Natural killer cell treated with Interleukin-12 subunit alpha and Interleukin-12 subunit beta and Interleukin-15 and Interleukin-18, amount 100 ng/mL, for 72 hours (primary cell): ENCODE data around the gene CCDC50. TPM values are rescaled to one million over a fixed set of nuclear protein-coding genes. Genes with fewer than 3 reads are reported as not detected.

Experiments
- ATAC-seq, 2 donors: fragments of 150-1000 bp; cut with Tn5 transposase in 1 of 2; sonication (Bioruptor Pico), chemical (Tn5 transposase) in 1 of 2; 2 replicates each; pipeline ENCODE4 v1.10.0; 2021
- DNase-seq: peaks from one replicate; pipeline ENCODE4 v3.0.0; 2022; ENCODE audit warnings: low spot score
- H3K27ac Mint-ChIP-seq, 2 donors: 1 replicate in 1 of 2; 2 replicates in 1 of 2; pipeline ENCODE4 v1.8.0; 2022; ENCODE audit warnings: mixed read lengths in 2 of 2, mild to moderate bottlenecking in 1 of 2, moderate library complexity in 1 of 2
- H3K27me3 Mint-ChIP-seq, 2 donors: 1 replicate in 1 of 2; 2 replicates in 1 of 2; pipeline ENCODE4 v1.8.0; 2022; ENCODE audit warnings: mixed read lengths in 2 of 2
- H3K36me3 Mint-ChIP-seq: one replicate; pipeline ENCODE4 v1.8.0; 2022; ENCODE audit warnings: mixed read lengths
- H3K4me1 Mint-ChIP-seq, 2 donors: 1 replicate in 1 of 2; 2 replicates in 1 of 2; pipeline ENCODE4 v1.8.0; 2022; ENCODE audit warnings: low read depth in 2 of 2, mixed read lengths in 2 of 2, mild to moderate bottlenecking in 1 of 2
- H3K4me3 Mint-ChIP-seq: one replicate; pipeline ENCODE4 v1.8.0; 2022; ENCODE audit warnings: mixed read lengths
- H3K9me3 Mint-ChIP-seq: 2 replicates; pipeline ENCODE4 v1.8.0; 2022; ENCODE audit warnings: mixed read lengths
- total RNA-seq, 2 donors: library from RNA; stranded (reverse); gene quantifications; one replicate each; pipeline ENCODE4 v1.2.3, GENCODE V29; 2022

The CCDC50 gene
- 10 to 100 TPM; 24.4 to 27.7 TPM for total RNA-seq

DNA sequence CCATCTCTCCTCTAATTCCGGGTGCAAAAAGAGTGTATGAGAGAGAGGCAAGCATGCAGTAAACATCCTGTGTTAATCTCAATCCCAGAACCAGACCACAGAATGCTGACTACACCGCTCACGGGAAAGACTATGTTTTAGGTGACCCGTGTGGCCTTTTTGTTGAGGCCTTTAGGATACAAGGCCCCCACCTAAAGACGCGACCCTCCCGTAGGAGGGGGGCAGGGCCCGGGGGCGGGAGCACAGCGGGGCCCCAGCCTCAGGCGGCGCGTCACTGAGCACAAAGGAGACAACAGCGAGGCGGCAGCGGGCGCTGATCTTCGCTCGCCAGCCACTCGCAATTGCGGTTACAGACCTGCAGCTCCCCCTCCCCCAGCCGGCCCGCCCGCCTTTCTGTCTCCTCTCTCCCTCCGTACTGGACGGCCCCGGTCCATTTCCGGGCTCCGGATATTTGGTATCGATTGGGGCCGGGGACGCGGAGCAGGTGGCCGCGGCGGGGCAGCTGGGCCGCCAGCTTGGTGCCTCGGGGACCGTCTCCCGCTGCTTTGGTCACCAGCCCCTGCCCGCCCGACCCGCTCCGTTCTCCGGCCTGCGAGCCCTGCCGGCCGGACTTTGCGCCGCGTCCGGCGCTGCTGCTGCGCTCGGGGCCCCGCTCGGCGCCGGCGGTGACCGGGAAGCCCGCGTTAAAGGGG, at the start of gene CCDC50:
Gene CCDC50 (plus strand): TSS at position 433 of the 692 bp plus-strand sequence. CDS start 281 bp downstream, outside the sequence.
- ATAC-seq (peak; percentile 84 to 85), DNase-seq (peak; percentile 78)
- Mint-ChIP-seq H3K4me1 (peaks cover 24 to 27% of the 10 kb centered on the region in 2 donors), H3K4me3 (peak within 1 kb of the TSS; percentile 72), H3K27me3 (no peaks in the 10 kb centered on the region), H3K36me3 (no peaks in the 10 kb centered on the region), H3K9me3 (no peaks in the 10 kb centered on the region), H3K27ac (peak within 1 kb of the TSS; percentile 28 to 73)

DNA sequence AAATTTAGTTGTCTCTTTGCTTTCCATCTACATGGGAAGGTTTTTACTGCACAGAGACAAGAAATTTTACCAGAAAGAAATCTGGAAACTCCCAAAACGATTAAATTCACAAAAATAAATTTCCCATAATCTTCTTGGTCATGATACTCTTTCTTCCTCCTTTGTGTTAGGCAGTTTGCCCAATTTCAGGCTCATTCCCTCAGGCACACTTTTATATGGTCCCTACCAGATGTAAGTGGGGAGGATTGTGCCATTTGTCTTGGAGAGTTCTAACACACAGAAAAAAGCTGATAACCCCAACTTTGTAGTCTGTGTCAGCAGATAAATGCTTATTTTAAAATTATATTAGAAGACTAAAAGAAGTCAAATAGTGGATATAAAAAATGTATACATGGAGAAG, 49.1 kb upstream of the CCDC50 start:
- Mint-ChIP-seq H3K27me3 (peaks cover 0 to 6% of the 10 kb centered on the region in 2 donors), H3K4me1 (peaks cover 0 to 6% of the 10 kb centered on the region in 2 donors), H3K4me3 (no peak overlapping the region), H3K27ac (no peak overlapping the region), H3K36me3 (no peaks in the 10 kb centered on the region), H3K9me3 (no peaks in the 10 kb centered on the region)
- no peak for DNase-seq
- ATAC-seq, result no peak

- Mint-ChIP-seq H3K27me3 (peaks cover 0 to 6% of the 10 kb centered on the region in 2 donors), H3K27ac (no peak overlapping the region), H3K9me3 (no peaks in the 10 kb centered on the region), H3K4me1 (peaks cover 0 to 6% of the 10 kb centered on the region in 2 donors), H3K36me3 (no peaks in the 10 kb centered on the region), H3K4me3 (no peak overlapping the region)
- ATAC-seq (no peak), DNase-seq (no peak)
These were observed 48.3 kb upstream of the CCDC50 start for GRCh38 chr3:191280882-191281281.

- Mint-ChIP-seq H3K36me3 (no peaks in the 10 kb centered on the region), H3K4me1 (peaks cover 0 to 6% of the 10 kb centered on the region in 2 donors), H3K27me3 (peaks cover 0 to 13% of the 10 kb centered on the region in 2 donors), H3K4me3 (peak overlapping the region; percentile 11), H3K9me3 (no peaks in the 10 kb centered on the region), H3K27ac (no peak overlapping the region)
- DNase-seq (no peak), ATAC-seq (no peak)
These were observed 46.7 kb upstream of the CCDC50 start for GRCh38 chr3:191282251-191283185.

- Mint-ChIP-seq H3K27ac (no peak overlapping the region), H3K4me3 (peak overlapping the region; percentile 11), H3K9me3 (no peaks in the 10 kb centered on the region), H3K4me1 (peaks cover 0 to 6% of the 10 kb centered on the region in 2 donors), H3K27me3 (peaks cover 0 to 13% of the 10 kb centered on the region in 2 donors), H3K36me3 (no peaks in the 10 kb centered on the region)
- no peak for DNase-seq
- no peak for ATAC-seq
These were observed 45.8 kb upstream of the CCDC50 start for GRCh38 chr3:191283400-191283799.

GRCh38 chr3:191290311-191291025, 38.7 kb upstream of the CCDC50 start:
- ATAC-seq (peak in 1 of 2 donors; percentile 38), DNase-seq (no peak)
- Mint-ChIP-seq H3K27ac (peak overlapping the region in 1 of 2 donors; percentile 19), H3K27me3 (peaks cover 0 to 7% of the 10 kb centered on the region in 2 donors), H3K9me3 (no peaks in the 10 kb centered on the region), H3K4me3 (peak overlapping the region; percentile 34), H3K36me3 (no peaks in the 10 kb centered on the region), H3K4me1 (peaks cover 0 to 6% of the 10 kb centered on the region in 2 donors)

DNA sequence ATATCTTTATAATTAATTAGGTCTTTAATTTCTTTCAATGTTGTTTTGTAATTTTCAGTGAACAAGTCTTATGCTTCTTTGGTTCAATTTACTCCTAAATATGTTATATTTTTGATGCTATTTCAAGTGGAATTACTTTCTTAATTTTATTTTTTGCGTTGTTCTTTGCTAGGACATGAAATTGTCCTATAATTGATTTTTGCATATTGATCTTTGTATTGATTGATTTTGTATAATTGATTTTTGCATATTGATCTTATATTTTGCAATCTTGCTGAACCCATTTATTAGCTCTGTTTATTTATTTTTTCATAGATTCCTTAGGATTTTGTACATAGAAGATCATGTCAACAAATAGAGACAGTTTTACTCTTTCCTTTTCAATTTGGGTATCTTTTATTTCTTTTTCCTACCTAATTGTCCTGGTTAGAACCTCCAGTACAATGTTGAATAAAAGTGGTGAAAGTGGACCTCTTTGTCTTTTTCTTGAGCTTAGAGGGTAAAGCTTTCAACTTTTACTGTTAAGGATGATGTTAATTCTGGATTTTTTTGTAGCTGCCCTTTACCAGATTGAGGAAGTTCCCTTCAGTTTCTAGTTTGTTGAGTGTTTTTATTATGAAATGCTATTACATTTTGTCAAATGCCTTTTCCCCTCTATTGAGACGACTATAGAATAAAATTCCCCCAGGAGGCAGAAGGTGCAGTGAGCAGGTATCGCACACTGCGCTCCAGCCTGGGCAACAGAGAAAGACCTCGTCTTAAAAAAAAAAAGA, 36.8 kb upstream of the CCDC50 start:
- H3K9me3 Mint-ChIP-seq, result no peaks in the 10 kb centered on the region
- peaks cover 0 to 2% of the 10 kb centered on the region in 2 donors for H3K27me3 Mint-ChIP-seq
- peaks cover 0 to 6% of the 10 kb centered on the region in 2 donors for H3K4me1 Mint-ChIP-seq
- no peak overlapping the region for H3K27ac Mint-ChIP-seq
- ATAC-seq, result no peak
- DNase-seq, result no peak
- H3K36me3 Mint-ChIP-seq, result no peaks in the 10 kb centered on the region
- H3K4me3 Mint-ChIP-seq, result no peak overlapping the region

DNA sequence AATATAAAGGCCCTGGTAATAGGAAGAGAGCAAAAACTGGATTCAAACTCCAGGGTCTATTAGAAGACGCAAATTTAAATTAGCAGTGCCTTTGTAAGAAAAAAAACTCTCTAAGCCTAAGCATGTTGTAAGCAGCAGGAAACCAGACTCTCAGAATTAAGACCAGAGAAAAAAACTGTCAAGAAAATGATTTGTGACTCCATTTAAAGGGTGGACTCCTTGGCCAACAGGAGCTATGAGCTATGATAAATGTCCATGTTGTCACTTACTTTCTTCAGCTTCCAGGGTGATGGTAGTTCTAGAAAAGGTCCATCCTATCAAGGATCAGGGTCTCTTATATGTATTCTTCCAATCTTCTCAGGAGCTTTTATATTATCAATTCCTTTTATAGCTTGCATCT, 34.9 kb upstream of the CCDC50 start:
- no peak overlapping the region for H3K27ac Mint-ChIP-seq
- H3K9me3 Mint-ChIP-seq, result no peaks in the 10 kb centered on the region
- no peaks in the 10 kb centered on the region for H3K36me3 Mint-ChIP-seq
- peaks cover 0 to 6% of the 10 kb centered on the region in 2 donors for H3K4me1 Mint-ChIP-seq
- H3K4me3 Mint-ChIP-seq, result no peak overlapping the region
- peaks cover 0 to 2% of the 10 kb centered on the region in 2 donors for H3K27me3 Mint-ChIP-seq
- no peak for ATAC-seq
- DNase-seq, result no peak

DNA sequence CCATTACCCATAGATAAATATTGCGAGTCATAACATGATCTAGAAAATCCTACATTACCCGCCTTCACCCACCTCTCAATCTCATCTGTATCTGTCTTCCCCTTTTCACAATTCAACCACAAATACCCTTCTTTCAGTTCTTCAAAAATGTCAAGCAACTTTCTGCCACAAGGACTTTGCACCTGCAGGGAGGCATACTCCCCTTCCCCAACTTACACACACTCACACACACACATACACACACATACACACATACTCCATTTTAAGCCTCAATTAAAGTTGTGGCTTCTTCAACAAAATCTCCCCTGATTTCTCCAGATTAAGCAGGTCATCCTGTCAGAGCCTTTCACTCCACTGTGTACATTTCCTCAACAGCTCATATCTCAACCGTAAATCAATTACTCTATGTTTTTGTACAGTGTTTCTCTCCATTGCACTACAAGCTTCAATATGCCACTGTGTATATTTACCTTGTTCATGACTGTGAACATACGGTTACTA, 33.1 kb upstream of the CCDC50 start:
- Mint-ChIP-seq H3K9me3 (no peaks in the 10 kb centered on the region), H3K27me3 (peaks cover 0 to 2% of the 10 kb centered on the region in 2 donors), H3K27ac (no peak overlapping the region), H3K4me1 (no peaks in the 10 kb centered on the region), H3K36me3 (no peaks in the 10 kb centered on the region), H3K4me3 (no peak overlapping the region)
- no peak for ATAC-seq
- DNase-seq, result no peak

- H3K27ac Mint-ChIP-seq, result no peak overlapping the region
- H3K4me1 Mint-ChIP-seq, result no peaks in the 10 kb centered on the region
- H3K9me3 Mint-ChIP-seq, result no peaks in the 10 kb centered on the region
- H3K36me3 Mint-ChIP-seq, result no peaks in the 10 kb centered on the region
- H3K4me3 Mint-ChIP-seq, result no peak overlapping the region
- no peak for ATAC-seq
- H3K27me3 Mint-ChIP-seq, result peaks cover 0 to 7% of the 10 kb centered on the region in 2 donors
- no peak for DNase-seq
These were observed 30.3 kb upstream of the CCDC50 start for GRCh38 chr3:191298846-191299245.

DNA sequence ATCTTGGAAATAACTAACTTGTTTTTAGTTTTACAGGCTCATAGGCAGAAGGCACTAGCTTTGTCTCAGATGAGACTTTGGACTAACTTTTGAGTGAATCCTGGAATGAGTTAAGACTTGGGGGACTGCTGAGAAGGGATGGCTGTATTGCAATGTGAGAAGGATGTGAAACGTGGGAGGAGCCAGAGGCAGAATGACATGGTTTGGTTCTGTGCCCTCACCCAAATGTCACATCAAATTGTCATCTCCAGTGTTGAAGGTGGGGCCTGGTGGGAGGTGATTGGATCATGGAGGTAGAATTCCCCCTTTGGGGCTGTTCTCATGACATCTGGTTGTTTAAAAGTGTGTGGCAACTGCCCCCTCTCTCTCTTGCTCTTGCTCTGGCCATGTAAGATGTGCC, 28.8 kb upstream of the CCDC50 start:
- Mint-ChIP-seq H3K9me3 (no peaks in the 10 kb centered on the region), H3K27ac (no peak overlapping the region), H3K4me1 (no peaks in the 10 kb centered on the region), H3K4me3 (no peak overlapping the region), H3K27me3 (peaks cover 0 to 7% of the 10 kb centered on the region in 2 donors), H3K36me3 (no peaks in the 10 kb centered on the region)
- no peak for DNase-seq
- ATAC-seq, result no peak

DNA sequence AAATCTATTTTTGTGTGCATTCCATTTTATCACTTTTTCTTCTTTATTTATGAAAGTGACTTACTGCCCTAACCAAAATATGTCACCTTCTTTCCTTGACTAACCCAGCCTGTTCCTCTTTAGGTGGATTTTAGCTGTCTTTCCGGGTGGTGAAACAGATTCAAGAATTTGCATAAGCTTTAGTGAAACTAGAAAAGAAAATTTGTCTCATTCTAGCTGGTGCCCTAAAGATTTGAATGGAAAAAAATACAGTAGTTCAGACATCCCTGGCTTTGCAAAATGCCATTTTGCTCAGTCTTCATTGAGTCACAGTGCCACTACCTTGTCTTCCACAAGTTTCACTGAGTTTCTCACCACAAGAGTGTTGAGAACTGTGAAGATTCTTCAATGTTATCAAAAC, 28.2 kb upstream of the CCDC50 start:
- ATAC-seq, result no peak
- Mint-ChIP-seq H3K36me3 (no peaks in the 10 kb centered on the region), H3K4me1 (no peaks in the 10 kb centered on the region), H3K27ac (no peak overlapping the region), H3K9me3 (no peaks in the 10 kb centered on the region), H3K4me3 (no peak overlapping the region), H3K27me3 (peaks cover 0 to 7% of the 10 kb centered on the region in 2 donors)
- no peak for DNase-seq
